ENCODE data around the gene ARRDC5. TPM values are rescaled to one million over a fixed set of nuclear protein-coding genes. Genes with fewer than 3 reads are reported as not detected.

The ARRDC5 gene
- polyA plus RNA-seq, 1 experiment, result not detected

DNA sequence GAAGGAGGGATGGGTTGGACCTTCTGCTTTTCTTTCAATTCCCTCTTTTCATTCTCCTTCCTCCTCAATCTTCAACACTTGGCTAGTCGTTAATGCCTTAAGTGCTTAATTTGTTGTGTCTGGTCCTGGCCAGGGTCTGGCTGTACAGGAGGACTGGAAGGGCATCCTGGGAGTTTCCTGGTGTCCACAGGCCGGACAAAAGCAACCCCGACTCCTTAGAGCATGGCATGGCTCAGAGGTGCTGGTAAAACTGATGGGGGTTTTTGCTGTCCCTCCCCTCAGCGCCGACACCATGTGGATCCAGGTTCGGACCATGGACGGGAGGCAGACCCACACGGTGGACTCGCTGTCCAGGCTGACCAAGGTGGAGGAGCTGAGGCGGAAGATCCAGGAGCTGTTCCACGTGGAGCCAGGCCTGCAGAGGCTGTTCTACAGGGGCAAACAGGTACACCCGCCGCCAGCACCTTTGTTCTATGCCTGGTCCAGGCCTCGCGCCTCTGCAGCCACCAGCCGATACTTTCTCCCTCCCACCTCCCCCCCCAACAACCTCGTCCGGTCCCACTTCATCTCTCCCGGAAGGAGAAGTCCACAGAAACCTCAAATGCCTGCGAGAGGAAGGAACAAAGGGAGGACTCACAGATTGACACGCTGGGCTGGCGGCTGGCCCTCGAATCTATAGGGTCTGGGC is 8.0 kb upstream of the ARRDC5 start:
- TF ChIP-seq, protein P1, sequence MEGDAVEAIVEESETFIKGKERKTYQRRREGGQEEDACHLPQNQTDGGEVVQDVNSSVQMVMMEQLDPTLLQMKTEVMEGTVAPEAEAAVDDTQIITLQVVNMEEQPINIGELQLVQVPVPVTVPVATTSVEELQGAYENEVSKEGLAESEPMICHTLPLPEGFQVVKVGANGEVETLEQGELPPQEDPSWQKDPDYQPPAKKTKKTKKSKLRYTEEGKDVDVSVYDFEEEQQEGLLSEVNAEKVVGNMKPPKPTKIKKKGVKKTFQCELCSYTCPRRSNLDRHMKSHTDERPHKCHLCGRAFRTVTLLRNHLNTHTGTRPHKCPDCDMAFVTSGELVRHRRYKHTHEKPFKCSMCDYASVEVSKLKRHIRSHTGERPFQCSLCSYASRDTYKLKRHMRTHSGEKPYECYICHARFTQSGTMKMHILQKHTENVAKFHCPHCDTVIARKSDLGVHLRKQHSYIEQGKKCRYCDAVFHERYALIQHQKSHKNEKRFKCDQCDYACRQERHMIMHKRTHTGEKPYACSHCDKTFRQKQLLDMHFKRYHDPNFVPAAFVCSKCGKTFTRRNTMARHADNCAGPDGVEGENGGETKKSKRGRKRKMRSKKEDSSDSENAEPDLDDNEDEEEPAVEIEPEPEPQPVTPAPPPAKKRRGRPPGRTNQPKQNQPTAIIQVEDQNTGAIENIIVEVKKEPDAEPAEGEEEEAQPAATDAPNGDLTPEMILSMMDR (IDR thresholded peaks at IDR 0.05; ENCODE audit: low read depth, low read length), result no peak
- Histone ChIP-seq H3K4me3 (ENCODE audit: low read depth, low read length) (peak overlapping the region; percentile 67), H3K27me3 (ENCODE audit: control insufficient read depth, insufficient read depth, low read length) (no peaks in the 10 kb centered on the region), H3K27ac (ENCODE audit: low read depth, low read length) (peak overlapping the region; percentile 94), H3K9me3 (ENCODE audit: control insufficient read depth, insufficient read depth, low read length) (no peaks in the 10 kb centered on the region)
- POLR2A ChIA-PET, result interaction anchor here (0.7 to 2.9 kb wide), 11 partner anchors 16 to 430 kb away, joined by 3 to 19 read pairs (median 8); partner anchors contain the start of genes FEM1A, KDM4B and PLIN3
- no peak for DNase-seq (ENCODE audit: low read depth, low spot score)
- CTCF ChIA-PET, result interaction anchor here (0.7 to 4.5 kb wide), 11 partner anchors 32 to 128 kb away, joined by 3 to 104 read pairs (median 7); partner anchors contain the start of genes KDM4B and PLIN3

- POLR2A ChIA-PET, result interaction anchor here (1.1 to 2.9 kb wide), 3 partner anchors 41 to 97 kb away, joined by 3 to 17 read pairs (median 7); partner anchors contain the start of gene KDM4B
- TF ChIP-seq, protein P1 (IDR thresholded peaks at IDR 0.05; ENCODE audit: low read depth, low read length), result no peak
- H3K27ac ChIP-seq (ENCODE audit: low read depth, low read length), result peak overlapping the region; percentile 94
- H3K27me3 ChIP-seq (ENCODE audit: control insufficient read depth, insufficient read depth, low read length), result no peaks in the 10 kb centered on the region
- DNase-seq (ENCODE audit: low read depth, low spot score), result peak; percentile 42
- peak overlapping the region; percentile 67 for H3K4me3 ChIP-seq (ENCODE audit: low read depth, low read length)
- H3K9me3 ChIP-seq (ENCODE audit: control insufficient read depth, insufficient read depth, low read length), result no peaks in the 10 kb centered on the region
- CTCF ChIA-PET, result no interaction called here
Observed at GRCh38 chr19:4909897-4910593, 7.3 kb upstream of the ARRDC5 start.

DNA sequence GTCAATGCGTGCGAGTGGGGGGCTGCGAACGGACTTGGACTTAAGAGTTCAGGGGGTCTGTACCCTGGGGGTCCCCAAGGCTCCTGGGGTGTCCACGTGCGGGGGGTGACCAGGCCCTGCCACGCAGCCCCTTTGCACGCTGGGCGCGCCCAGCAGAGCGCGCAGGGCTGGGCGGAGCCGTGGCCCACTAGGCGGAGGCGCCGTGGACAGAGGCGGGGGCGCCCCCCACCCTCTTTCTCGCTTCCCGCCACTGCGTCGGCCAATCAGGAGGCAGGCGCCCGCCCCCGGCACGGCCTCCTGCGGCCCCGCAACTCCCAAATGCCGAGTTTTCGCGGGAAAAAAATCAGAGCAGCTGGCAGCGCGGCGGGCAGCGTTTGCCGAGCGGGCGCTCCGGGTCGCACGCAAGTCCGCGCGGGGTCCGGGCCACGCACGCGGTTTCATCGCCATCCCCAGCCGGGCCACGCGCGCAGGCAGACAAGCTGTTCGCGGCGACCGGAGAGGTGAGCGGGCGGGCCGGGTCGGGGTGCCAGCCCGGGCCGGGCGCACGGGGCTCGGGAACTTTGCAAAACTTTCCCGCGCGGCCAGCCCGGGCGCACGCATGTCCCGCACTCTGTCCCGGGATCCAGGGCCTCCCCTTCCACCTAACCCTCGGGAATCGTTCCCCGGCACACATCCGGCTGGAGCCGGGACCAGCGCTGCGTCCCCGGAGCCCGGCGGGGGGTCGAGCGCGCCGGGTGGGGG is 6.6 kb upstream of the ARRDC5 start, which contains the start of gene UHRF1:
UHRF1 (plus strand) TSS at position 346 of the 741 bp plus-strand sequence. CDS start 1,385 bp downstream, outside the sequence.
- Histone ChIP-seq H3K4me3 (ENCODE audit: low read depth, low read length) (peak within 1 kb of the TSS; percentile 67), H3K9me3 (ENCODE audit: control insufficient read depth, insufficient read depth, low read length) (no peaks in the 10 kb centered on the region), H3K27ac (ENCODE audit: low read depth, low read length) (peak within 1 kb of the TSS; percentile 94), H3K27me3 (ENCODE audit: control insufficient read depth, insufficient read depth, low read length) (no peaks in the 10 kb centered on the region)
- no peak for DNase-seq (ENCODE audit: low read depth, low spot score)
- TF ChIP-seq, protein P1 (IDR thresholded peaks at IDR 0.05; ENCODE audit: low read depth, low read length), result no peak
- ChIA-PET CTCF (no interaction called here), POLR2A (interaction anchor here (1.1 kb wide), 1 partner anchor 41 kb away, joined by 3 read pairs; no protein-coding TSS in a partner anchor)

GRCh38 chr19:4908781-4909155 is 6.1 kb upstream of the ARRDC5 start:
- H3K27ac ChIP-seq (ENCODE audit: low read depth, low read length), result no peak overlapping the region
- DNase-seq (ENCODE audit: low read depth, low spot score), result no peak
- ChIA-PET CTCF (no interaction called here), POLR2A (interaction anchor here (1.1 kb wide), 1 partner anchor 40 kb away, joined by 3 read pairs; no protein-coding TSS in a partner anchor)
- TF ChIP-seq, protein P1 (IDR thresholded peaks at IDR 0.05; ENCODE audit: low read depth, low read length), result no peak
- H3K9me3 ChIP-seq (ENCODE audit: control insufficient read depth, insufficient read depth, low read length), result no peaks in the 10 kb centered on the region
- no peaks in the 10 kb centered on the region for H3K27me3 ChIP-seq (ENCODE audit: control insufficient read depth, insufficient read depth, low read length)
- no peak overlapping the region; the same call in 1 of the 2 replicates for H3K4me3 ChIP-seq (ENCODE audit: low read depth, low read length)

All from AG04450 (cell line).